ENCODE data around the gene XIST.

GRCh38 chrX:73785493-73785892 lies 67.0 kb downstream of the XIST start:
- TF ChIP-seq POLR2AphosphoS5 (IDR thresholded peaks at IDR 0.05) (no peak), CTCF (IDR thresholded peaks at IDR 0.05) (no peak), POLR2A (IDR thresholded peaks at IDR 0.05) (no peak)
